DMS53 (cell line): ENCODE measurements around the gene PALLD.
"Not testable (repeated sequence)": the region's sequence is repeated elsewhere in the genome, so short reads cannot be mapped to it uniquely, and the experiment has no call there.

Experiments
- DNase-seq: peaks from one replicate; lab custom pipeline; 2025; lab: John Stamatoyannopoulos, UW

The PALLD gene

DNA sequence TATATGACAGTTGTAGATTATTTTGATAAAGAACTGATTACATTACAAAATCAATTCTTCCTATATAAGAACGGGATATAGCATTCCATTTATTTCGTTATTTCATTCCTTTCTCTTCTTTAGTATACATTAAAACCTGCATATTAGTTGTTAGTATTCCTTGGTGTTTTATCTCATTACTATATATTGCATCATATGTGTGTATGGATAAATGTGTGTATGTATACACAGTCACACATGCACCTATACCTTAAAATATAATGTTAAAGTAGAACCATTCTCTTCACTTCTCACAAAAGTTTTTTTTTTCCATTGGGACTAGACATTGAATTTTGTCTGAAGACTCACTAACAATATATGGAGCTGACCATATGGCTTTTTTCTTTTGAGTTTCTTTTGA lies 5.3 kb upstream of the PALLD start:
- DNase-seq, result no peak

DNA sequence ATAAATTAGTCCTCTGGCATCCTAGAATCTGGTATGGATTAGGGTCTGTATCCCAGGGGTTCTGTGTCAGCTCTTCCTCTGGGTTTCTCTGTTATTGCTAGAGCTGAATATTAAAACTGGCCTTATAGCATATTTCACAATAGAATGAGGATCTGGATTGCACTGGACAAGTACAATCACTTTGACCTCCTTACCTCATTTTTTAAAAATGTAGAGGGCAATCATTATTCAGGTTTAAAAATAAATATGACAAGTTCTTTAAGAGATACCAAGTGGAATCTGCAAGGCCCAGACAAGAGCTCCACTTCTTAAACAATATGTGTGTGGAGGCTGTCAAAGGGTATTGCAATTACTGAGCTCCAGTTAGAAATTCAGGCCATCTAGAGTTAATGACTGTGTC lies 1.4 kb downstream of the PALLD start:
- no peak for DNase-seq

DNA sequence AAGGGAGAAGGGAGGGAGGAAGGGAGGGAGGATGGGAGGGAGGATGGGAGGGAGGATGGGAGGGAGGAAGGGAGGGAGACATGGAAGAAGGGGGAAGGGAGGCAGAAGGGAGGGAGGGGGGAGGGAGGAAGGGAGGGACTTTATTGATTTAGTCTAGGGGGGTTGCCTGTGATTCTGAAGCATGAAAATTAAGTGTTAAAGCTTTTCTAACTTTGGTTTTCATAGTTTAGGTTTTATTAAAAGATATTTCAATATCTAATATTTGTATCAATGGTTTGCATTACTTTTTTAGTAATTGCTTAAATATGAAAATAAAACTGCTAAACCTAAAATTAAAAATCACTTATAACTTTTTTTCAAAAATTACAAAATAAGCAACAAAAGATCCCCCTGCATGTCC lies 2.4 kb downstream of the PALLD start:
- no peak for DNase-seq

DNA sequence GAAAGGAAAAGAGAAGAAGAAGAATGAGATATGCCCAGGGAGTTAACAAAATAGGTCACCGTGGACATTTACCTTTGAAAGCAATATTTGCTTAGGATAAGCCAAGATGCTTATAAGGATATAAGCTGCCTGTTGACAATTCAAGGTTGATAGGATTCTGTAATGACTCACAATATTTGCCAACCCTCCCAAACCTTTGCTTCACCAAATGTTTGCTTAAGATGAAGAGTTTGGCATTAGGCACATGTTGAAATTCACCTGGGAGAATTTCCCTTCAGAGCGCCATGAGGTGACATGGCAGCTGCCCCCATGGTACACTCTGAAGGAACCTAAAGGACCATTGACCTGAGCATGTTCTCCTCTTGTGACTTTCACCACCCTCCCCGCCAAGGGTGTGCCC lies 4.6 kb downstream of the PALLD start:
- peak; percentile 90 for DNase-seq

DNA sequence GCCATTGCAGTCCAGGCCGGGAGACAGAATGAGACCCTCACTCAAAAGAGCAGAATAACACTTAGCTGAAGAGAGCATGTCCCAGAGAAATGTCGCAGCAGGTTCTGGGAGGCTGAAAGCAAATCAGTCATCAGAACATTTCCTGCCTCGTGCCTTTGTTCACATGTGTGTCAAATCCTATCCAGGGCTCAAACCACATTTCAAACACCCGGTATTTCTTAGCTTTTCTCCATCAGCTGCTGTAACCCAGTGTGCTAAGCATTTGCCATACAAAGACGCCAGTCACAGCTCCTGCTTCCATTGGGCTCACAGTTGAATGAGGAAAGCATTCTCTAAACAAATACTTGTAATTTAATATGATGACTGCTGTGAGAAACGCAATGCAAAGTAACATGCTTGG lies 6.0 kb downstream of the PALLD start:
- DNase-seq, result peak; percentile 32

DNA sequence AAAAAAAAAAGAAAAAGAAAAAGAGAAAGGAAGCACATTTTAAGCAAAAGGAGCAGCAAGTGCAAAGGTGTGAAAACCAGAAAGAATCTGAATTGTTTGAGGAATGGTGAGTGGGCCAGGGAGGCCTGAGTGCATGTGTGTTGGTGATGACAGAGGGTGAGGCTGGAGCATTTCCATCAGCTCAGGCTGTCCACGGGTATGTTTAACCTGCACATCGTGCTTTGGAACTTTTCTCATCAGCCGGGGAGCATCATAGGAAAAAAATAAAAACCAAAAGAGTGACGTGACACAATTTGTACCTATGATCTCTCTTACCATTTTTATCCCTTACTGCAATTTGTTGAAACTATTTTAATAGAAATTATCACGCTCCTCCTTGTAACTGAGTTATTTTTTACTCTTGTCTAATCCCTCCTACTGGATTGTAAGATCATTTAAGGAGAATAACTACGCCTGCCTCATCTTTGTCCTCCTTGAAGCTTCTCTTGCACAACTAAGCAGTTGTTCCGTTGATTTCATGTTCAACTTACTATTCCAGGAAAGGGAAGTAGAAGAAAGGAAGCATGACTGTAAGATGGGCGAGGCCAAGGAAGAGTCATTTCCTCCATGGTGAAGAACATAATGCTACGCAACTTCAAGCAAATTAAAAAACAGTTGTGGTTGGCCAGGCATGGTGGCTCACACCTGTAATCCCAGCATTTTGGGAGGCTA lies 7.0 kb downstream of the PALLD start:
- DNase-seq, result no peak

DNA sequence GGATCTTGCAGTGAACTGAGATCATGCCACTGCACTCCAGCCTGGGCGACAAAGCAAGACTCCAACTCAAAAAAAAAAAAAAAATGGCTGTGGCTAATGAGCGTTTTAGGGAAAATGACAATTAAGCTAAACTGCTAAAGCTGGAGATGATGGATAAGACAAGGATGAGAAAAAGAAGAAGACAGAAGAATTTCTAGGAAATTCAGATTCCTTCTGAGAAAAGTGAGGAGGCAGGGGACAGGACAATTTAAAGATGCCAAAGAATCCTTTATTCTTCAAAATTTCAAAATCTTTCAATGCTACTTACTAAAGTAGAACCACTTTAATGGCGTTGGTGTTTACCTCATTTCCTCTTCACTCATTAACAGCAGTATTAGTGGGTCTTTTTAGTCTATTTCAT lies 7.7 kb downstream of the PALLD start:
- DNase-seq, result no peak

DNA sequence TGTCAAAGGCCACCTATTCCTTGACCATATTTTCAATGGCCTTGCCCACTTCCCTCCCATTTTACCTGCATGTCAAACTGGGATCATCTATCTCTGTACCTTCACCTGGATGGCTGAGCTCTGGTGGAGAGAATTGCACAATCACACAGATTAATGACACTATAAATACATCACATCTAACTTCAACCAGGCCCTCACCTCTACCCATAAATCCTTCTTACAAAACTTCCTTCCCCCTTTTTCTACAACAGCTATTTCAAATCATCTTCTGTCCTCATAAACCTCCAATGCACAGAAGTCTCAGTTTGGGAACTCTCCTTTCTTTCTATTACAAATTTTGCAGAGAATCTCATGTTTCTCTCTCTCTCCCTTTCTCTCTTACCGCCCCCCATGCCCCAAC lies 9.2 kb downstream of the PALLD start:
- no peak for DNase-seq

DNA sequence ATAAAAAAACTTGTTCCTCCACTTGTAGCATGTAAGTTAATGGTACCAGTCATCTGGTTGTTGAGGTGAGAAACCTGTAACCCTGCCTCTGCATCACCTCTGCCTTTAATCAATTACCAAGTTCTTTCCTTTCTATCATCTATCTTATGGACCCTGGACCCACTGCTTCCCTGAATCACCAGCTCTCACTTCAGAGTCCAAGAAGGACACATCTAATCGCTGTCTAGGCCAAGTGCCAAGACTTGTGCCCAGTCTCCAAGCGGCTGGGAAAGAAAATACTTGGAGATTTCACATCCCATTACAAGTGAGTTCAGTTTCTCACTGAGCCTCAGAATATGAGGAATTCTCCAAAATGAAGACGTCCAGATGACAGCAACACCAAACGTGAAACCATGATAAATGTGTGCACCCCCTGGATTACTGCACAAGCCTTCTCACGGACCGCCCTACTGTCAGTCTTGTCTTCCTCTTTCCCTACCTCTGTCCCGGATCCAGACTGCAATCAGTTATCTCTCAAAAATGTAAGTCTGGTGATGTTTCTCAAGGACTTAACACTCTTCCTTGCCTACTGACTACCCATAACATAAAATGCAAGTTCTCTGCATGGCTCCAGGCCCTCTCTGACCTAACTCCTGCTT lies 10.4 kb downstream of the PALLD start:
- DNase-seq, result no peak

DNA sequence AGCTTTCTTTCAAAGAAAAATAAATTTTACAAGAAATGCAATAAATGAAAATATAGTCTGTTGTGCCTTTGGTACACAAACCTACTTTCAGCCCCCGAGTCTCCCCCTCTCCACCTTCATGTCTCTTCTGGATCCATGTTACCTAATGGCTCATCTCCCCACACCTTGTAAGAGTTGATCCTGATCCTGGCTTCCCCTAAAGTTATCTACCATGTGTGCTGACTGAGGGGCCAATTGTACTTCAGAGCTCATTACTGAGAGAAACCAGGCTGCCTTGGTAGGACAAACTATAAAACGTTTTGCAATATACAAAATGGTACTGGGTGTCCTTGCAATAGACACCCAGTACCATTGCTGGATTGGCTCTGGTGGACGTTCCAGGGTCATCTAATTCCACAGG lies 11.8 kb downstream of the PALLD start:
- DNase-seq, result no peak

DNA sequence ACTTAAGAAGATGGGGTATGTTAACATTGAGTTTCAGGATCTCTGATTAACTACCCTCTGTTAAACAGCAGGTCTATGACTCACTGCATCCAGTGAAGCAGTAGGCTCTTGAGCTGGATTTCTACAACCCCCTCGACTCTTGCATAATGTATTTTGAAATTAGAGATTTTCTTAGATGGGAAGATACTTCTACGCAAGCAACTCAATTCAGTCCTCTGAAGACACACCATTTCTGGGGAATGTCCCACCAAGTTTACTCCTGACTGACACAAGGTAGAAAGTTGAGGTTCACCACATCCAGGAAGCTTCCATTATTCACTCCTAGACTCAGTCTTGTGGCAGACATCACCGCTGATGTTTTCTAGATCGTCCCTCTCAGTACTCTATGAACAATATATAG lies 12.9 kb downstream of the PALLD start:
- no peak for DNase-seq

DNA sequence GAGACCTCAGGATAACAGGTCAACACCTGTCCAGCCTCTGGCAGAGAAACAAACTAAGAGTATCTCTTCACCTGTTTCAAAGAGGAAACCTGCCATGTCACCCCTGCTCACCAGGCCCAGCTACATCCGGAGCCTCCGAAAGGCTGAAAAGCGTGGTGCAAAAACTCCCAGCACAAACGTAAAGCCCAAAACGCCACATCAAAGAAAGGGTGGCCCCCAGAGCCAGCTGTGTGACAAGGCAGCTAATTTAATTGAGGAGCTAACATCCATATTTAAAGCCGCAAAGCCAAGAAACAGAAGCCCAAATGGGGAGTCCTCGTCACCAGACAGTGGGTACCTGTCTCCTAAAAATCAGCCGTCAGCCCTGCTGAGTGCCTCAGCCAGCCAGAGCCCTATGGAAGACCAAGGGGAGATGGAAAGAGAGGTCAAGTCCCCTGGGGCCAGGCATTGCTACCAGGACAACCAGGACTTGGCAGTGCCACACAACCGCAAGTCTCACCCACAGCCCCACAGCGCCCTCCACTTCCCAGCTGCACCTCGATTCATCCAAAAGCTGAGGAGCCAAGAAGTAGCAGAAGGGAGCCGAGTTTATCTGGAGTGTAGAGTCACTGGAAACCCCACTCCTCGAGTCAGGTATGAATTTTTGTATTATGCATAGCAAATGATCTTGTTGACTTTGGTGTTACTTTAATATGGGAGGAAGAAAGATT lies 15.1 kb downstream of the PALLD start:
- no peak for DNase-seq

DNA sequence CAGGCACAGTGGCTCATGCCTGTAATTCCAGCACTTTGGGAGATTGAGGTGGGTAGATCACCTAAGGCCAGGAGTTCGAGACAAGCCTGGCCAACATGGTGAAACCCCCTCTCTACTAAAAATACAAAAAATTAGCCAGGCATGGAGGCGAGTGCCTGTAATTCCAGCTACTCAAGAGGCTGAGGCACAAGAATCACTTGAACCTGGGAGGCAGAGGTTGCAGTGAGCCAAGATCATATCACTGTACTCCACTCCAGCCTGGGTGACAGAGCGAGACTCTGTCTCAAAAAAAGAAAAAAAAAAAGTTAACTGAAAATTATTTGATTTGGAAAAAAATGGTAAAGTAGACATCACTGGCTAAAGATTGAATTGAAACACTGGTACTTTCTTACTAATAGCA lies 17.0 kb downstream of the PALLD start:
- not testable (repeated sequence) for DNase-seq

DNA sequence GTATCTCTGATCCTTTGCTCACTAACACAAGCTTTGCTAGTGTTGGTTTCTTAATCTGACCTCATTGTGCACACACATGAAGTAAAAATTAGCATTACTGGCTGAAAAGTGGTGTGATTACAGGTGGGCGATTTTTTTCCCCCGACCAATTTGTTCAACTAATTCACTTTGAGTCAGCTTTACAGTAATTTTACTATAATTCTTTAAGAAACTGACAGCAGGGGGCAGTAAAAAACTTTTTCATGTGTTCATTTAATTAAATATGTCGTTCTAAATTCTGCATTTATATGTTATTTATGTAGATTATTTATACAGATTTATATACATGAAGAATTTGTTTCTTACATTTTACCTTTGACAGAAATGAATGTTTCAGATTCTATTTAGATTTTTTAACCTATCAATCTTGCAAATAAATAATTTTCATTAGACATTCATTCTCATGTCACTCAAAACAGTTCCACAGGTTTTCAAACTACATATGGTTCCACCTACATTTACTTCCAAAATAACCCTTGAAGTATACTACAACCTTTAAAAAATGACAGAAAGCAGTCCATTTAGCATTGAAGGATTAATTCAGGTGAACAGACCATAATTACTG lies 17.5 kb downstream of the PALLD start:
- peak; percentile 53 for DNase-seq

DNA sequence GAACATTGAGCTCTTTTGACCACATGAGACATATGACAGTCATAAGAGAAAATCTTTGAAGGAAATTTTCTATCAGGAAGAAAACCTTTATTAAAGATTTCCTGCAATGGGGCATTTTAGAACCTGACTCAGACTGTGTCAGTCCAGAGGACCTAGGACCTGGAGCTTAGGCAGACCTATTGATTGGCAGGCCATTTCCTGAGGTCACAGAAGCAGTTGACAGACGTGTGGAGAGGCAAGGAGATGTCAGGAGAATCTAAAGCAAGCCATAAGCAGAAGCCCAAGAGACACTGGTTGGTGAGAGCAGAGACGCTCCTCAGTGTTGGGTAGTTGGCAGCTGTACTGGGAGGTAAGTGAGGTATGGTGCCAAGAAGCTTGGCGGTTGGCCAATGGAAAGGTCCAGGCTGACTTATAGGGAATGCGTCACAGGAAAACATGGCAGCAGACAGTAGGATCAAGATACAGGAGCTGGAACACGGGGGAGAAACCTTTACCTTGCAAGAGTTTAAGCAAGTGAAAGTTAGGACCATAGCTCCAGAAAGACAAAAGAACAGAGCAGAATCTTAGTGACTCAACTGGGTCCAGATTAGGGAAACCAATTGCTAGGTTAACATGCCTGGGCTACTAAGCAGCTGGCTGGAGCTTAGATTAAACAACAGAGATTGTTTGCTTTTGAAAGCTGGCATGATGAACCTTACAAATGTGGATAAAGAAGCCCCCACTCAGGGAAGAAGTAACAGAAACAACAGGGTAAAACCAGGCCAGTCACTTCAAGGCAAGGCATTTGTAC lies 18.6 kb downstream of the PALLD start:
- DNase-seq, result peak; percentile 32

DNA sequence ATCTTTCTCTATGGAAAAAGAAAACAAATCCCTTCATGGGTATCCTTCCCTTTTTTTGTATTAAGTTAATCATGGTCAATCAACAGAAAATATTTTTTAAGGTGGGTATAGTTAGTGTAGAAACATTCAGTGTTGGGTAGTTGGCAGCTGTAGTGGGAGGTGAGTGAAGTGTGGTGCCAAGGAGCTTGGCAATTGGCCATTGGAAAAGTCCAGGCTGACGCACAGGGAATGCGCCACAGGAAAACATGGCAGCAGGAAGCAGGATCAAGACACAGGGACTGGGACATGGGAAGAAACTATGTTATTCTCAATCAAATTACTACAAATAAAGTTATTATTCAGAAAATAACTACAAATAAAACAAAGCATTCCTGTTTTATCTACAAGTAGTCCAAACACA lies 20.0 kb downstream of the PALLD start:
- DNase-seq, result no peak

DNA sequence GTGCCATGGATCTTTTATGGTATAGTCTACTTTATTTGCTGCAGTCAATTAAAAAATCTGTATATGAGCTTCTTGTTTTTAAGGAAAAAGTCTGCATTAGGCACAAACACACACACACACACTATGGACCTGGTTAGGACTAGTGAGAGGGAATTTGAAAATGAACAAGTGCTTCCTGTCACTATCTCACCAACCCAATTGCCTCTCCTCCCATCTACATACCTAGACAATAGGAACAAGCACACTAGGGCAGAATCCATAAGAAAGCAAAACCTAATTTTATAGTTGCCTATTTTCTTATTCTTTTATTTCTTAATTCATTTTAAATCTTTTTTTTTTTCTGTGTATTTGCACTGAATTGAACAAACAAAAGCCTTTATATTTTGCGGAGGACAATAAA lies 22.7 kb downstream of the PALLD start:
- DNase-seq, result no peak

DNA sequence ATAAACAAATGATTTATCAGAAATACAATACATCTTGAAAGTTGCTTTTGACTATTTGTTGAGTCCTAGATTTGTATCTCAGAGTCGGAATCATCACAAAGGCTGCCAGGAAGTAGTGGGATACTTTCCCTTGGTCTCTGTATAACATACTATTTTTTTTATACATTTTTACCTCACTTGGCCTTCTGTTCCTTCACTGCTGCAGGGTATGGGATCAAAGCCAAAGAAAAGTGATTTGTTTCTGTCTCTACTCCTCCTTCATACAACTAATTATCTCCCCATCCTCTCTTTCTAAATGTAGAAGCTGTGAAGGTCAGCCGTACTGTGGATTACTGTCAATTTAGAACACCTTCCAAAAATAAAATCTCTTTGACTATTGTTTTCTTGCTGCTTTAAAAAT lies 24.9 kb downstream of the PALLD start:
- no peak for DNase-seq

DNA sequence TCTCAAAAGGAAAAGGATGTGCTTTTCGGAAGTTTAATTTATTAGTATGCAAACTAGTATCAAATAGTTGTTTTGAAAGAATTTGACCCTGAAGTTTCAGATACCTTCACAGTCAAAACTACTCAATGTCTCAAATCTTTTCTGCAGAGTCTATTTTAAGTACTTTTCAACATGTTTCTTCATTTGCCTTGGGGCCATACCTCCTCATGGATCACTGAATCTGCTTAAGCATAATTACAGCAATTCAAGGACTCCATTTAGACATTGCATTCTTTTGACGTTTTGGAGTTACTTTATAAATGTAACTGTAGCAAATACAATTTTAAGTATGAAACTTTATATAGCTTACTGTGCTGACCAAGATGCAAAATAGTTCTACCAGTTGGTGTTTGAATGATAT lies 25.5 kb downstream of the PALLD start:
- no peak for DNase-seq

DNA sequence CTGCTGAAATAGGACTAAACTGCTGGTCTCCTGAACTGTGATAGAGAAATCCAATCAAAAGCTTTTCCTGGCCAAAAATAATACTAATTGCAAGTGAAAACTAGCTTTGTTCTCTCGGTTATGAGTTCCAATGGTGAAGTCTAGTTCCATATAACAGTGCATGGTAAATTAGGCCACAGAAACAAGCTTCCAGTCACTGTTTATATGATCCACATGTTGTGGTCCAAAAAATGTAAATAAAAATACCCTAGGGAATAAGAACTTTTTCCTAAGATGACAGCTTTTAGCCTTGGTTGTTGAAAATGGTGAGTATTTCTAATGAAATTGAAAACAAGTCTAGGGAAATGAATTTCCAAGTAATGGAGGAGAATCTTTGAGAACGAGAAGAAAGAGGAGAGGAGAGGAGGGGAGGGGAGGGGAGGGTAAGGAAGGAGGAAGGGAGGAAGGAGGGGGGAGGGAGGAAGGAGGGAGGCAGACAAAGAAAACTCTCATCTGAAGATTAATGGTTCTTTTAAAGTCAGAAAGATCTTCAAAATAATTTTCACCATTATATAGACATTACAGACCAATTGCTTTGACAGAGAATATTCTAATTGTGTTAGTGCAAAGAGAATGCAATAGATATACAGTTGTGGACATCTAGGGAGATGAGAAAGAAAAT lies 26.1 kb downstream of the PALLD start:
- DNase-seq, result no peak

DNA sequence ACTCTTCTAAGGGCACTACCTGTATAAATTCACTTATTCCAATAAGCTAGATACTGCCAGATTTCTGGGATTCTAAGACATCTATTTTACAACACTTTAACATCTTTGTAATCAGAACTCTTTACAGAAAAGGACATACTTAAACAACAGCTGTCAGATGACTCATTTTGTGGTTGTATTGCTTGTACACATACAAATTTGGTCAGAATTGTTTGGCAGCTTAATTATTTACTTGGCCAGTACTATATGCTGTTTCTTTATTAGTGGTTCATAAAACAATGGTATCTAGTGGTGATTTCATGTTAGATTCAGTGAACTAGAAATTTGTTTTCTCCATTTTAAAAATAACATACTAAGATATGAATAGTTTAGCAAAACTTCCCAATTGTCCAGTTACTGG lies 27.2 kb downstream of the PALLD start:
- DNase-seq, result peak; percentile 65

DNA sequence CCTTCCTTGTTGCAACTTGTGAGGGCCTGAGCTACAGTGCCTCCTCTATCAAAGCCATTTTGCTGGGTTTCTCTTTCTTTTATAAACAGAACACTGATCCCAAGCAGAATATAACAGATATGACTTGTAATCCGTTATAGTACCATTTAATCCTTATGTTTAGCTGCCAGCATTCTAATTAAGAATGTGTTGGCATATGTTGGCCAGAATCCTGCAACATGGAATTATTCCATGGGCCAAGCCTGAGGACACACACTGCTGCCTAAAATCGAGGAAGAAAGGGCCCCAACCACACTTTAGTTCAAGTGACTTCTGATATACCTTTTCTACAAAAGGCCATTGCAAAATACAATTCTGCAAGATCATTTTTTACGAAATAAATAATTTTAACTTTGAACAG lies 28.0 kb downstream of the PALLD start:
- DNase-seq, result no peak
